GM23338 (cell line): ENCODE results near the gene HERPUD2. TPM values are rescaled to one million over a fixed set of nuclear protein-coding genes. Genes with fewer than 3 reads are reported as not detected.

Source experiments
- ATAC-seq: fragments of 200-7000 bp; cut with Tn5 transposase; 3 replicates; pipeline ENCODE4 v1.9.1; 2020
- DNase-seq: peaks from one replicate; pipeline ENCODE4 v3.0.0-alpha.2; 2015; ENCODE audit warnings: low spot score
- H2AFZ ChIP-seq: fragments of 200-600 bp; sonication (generic); 2 replicates; pipeline ENCODE4 v1.8.0; 2016; ENCODE audit warnings: antibody characterized with exemption, mild to moderate bottlenecking, moderate library complexity
- H3F3A ChIP-seq: fragments of 200-600 bp; sonication (generic); replicated peaks from 2 replicates; pipeline ENCODE4 v1.8.0; 2017; ENCODE audit warnings: antibody characterized with exemption, mixed run types, low read depth
- H3K27ac ChIP-seq: fragments of 200-600 bp; sonication (generic); 2 replicates; pipeline ENCODE4 v1.6.1; 2016; ENCODE audit warnings: low read depth
- H3K27me3 ChIP-seq: fragments of 200-600 bp; sonication (generic); 2 replicates; pipeline ENCODE4 v1.8.0; 2016; ENCODE audit warnings: mild to moderate bottlenecking, mixed run types, moderate library complexity; ENCODE audit not compliant: insufficient read depth
- H3K36me3 ChIP-seq: fragments of 200-600 bp; sonication (generic); 2 replicates; pipeline ENCODE4 v1.8.0; 2016; ENCODE audit warnings: mild to moderate bottlenecking; ENCODE audit not compliant: insufficient read depth
- H3K4me1 ChIP-seq: fragments of 200-600 bp; sonication (generic); 2 replicates; pipeline ENCODE4 v1.8.0; 2016; ENCODE audit warnings: mild to moderate bottlenecking, moderate library complexity; ENCODE audit not compliant: insufficient read depth
- H3K4me2 ChIP-seq: fragments of 200-600 bp; sonication (generic); 2 replicates; pipeline ENCODE4 v1.7.1; 2017; ENCODE audit warnings: mixed run types
- H3K4me3 ChIP-seq: fragments of 200-600 bp; sonication (generic); 2 replicates; pipeline ENCODE4 v1.6.1; 2016; ENCODE audit warnings: mixed run types
- H3K79me2 ChIP-seq: fragments of 200-600 bp; sonication (generic); replicated peaks from 2 replicates; pipeline ENCODE4 v1.8.0; 2017; ENCODE audit warnings: mild to moderate bottlenecking; ENCODE audit not compliant: insufficient read depth
- H3K9me2 ChIP-seq: fragments of 200-600 bp; sonication (generic); 2 replicates; pipeline ENCODE4 v1.8.0; 2017; ENCODE audit not compliant: insufficient read depth
- H4K20me1 ChIP-seq: fragments of 200-600 bp; sonication (generic); replicated peaks from 2 replicates; pipeline ENCODE4 v1.8.0; 2017; ENCODE audit warnings: mild to moderate bottlenecking; ENCODE audit not compliant: insufficient read depth
- H3K27ac Mint-ChIP-seq: 2 replicates; pipeline ENCODE4 v1.8.0; 2020; ENCODE audit warnings: inconsistent platforms, mild to moderate bottlenecking, moderate library complexity, mixed read lengths
- H3K27me3 Mint-ChIP-seq: 3 replicates; pipeline ENCODE4 v1.8.0; 2022; ENCODE audit warnings: low read depth, mild to moderate bottlenecking, moderate library complexity, mixed read lengths, inconsistent platforms; ENCODE audit not compliant: insufficient read depth, poor library complexity
- H3K36me3 Mint-ChIP-seq: 3 replicates; pipeline ENCODE4 v1.8.0; 2021; ENCODE audit warnings: low read depth, mild to moderate bottlenecking, inconsistent platforms, moderate library complexity, mixed read lengths
- H3K4me1 Mint-ChIP-seq: 3 replicates; pipeline ENCODE4 v1.8.0; 2020; ENCODE audit warnings: mild to moderate bottlenecking, inconsistent platforms, mixed read lengths
- H3K4me3 Mint-ChIP-seq: 3 replicates; pipeline ENCODE4 v1.8.0; 2021; ENCODE audit warnings: moderate library complexity, mild to moderate bottlenecking, inconsistent platforms, mixed read lengths
- H3K9me3 Mint-ChIP-seq: 3 replicates; pipeline ENCODE4 v1.8.0; 2020; ENCODE audit warnings: moderate library complexity, mild to moderate bottlenecking, inconsistent platforms, mixed read lengths
- CREB1 ChIP-seq: fragments of 250-450 bp; sonication (Bioruptor Pico); IDR thresholded peaks from 2 replicates; pipeline ENCODE4 v1.5.0; 2020; ENCODE audit warnings: low read depth, mild to moderate bottlenecking, moderate library complexity
- CTCF ChIP-seq, 2 experiments: fragments of 200-600 bp in 1 of 2; sonication (generic) in 1 of 2; conservative IDR thresholded peaks; 2 replicates each; pipeline versions ENCODE4 v1.5.1 to v1.6.1; 2016 to 2017; ENCODE audit warnings: antibody characterized with exemption in 2 of 2, low read depth in 2 of 2, mild to moderate bottlenecking in 2 of 2, moderate library complexity in 1 of 2
- ETS1 ChIP-seq: IDR thresholded peaks from 2 replicates; pipeline ENCODE4 v1.6.1; 2016; ENCODE audit warnings: antibody characterized with exemption
- EZH2 ChIP-seq: fragments of 200-600 bp; sonication (generic); IDR thresholded peaks from one replicate; pipeline ENCODE4 v1.8.0; 2017; ENCODE audit warnings: antibody characterized with exemption, mild to moderate bottlenecking, low read depth; ENCODE audit not compliant: unreplicated experiment
- EZH2phosphoT487 ChIP-seq: fragments of 200-600 bp; sonication (generic); IDR thresholded peaks from one replicate; pipeline ENCODE4 v1.8.1; 2018; ENCODE audit warnings: antibody characterized with exemption; ENCODE audit not compliant: unreplicated experiment
- JUNB ChIP-seq: IDR thresholded peaks from one replicate; pipeline ENCODE4 v1.6.1; 2016; ENCODE audit warnings: antibody characterized with exemption; ENCODE audit not compliant: unreplicated experiment
- NANOG ChIP-seq: IDR thresholded peaks from 2 replicates; pipeline ENCODE4 v1.6.1; 2016; ENCODE audit warnings: antibody characterized with exemption, borderline replicate concordance
- POLR2AphosphoS5 ChIP-seq: IDR thresholded peaks from 2 replicates; pipeline ENCODE4 v1.6.1; 2016; ENCODE audit warnings: antibody characterized with exemption, low read depth
- REST ChIP-seq: IDR thresholded peaks from one replicate; pipeline ENCODE4 v1.6.1; 2018; ENCODE audit warnings: antibody characterized with exemption; ENCODE audit not compliant: unreplicated experiment
- STAT1 ChIP-seq: IDR thresholded peaks from one replicate; pipeline ENCODE4 v1.6.1; 2016; ENCODE audit warnings: antibody characterized with exemption; ENCODE audit not compliant: unreplicated experiment
- ZNF114 ChIP-seq: fragments of 250-450 bp; sonication (Bioruptor Pico); IDR thresholded peaks from 2 replicates; pipeline ENCODE4 v1.5.0; 2020; ENCODE audit warnings: mild to moderate bottlenecking, moderate library complexity
- ZNF331 ChIP-seq: fragments of 250-450 bp; sonication (Bioruptor Pico); IDR thresholded peaks from 2 replicates; pipeline ENCODE4 v1.5.0; 2020; ENCODE audit warnings: low read depth, mild to moderate bottlenecking, moderate library complexity
- ZNF462 ChIP-seq: fragments of 250-450 bp; sonication (Bioruptor Pico); IDR thresholded peaks from 2 replicates; pipeline ENCODE4 v1.5.0; 2020; ENCODE audit warnings: mild to moderate bottlenecking, moderate library complexity
- polyA plus RNA-seq: library from polyadenylated mRNA; unstranded; fragments of >200 nt; fragmentation: Nextera tagmentation; extraction: Ambion mirVana; gene quantifications from 2 replicates; pipeline ENCODE4 v1.2.1, GENCODE V29; 2016
- total RNA-seq: library from RNA; depleted of rRNA; stranded (reverse); fragments of >200 nt; shearing (Covaris generic); gene quantifications from 2 replicates; pipeline ENCODE4 v1.2.3, GENCODE V29; 2014

The HERPUD2 gene
- total and polyA plus RNA-seq, 2 experiments from 2014 or later: 8.0 to 12.0 TPM

GRCh38 chr7:35704261-35704660 lies 9.3 kb upstream of the HERPUD2 start:
- H3K36me3 Mint-ChIP-seq: no peaks in the 10 kb centered on the region
- Histone ChIP-seq H3K9me2 (no peaks in the 10 kb centered on the region), H3K4me1 (no peaks in the 10 kb centered on the region), H3K79me2 (no peaks in the 10 kb centered on the region), H3K27me3 (no peaks in the 10 kb centered on the region), H3K27ac (no peak overlapping the region), H3F3A (no peaks in the 10 kb centered on the region), H3K4me3 (no peak overlapping the region), H4K20me1 (no peaks in the 10 kb centered on the region), H3K36me3 (no peaks in the 10 kb centered on the region), H2AFZ (no peak overlapping the region), H3K4me2 (no peak overlapping the region)
- no peak for TF ChIP-seq STAT1
- no peak for TF ChIP-seq CREB1
- no peak for TF ChIP-seq EZH2phosphoT487
- no peak for TF ChIP-seq CTCF (conservative IDR thresholded peaks at IDR 0.05; ENCODE audit: low read depth in 2 of 2)
- no peak for TF ChIP-seq ZNF331 (CRISPR knock-in tag)
- TF ChIP-seq NANOG: no peak
- no peak for TF ChIP-seq JUNB
- TF ChIP-seq REST: no peak
- TF ChIP-seq ZNF114: no peak
- TF ChIP-seq ETS1: no peak
- TF ChIP-seq EZH2: no peak
- no peak for TF ChIP-seq ZNF462 (CRISPR knock-in tag)
- no peak for TF ChIP-seq POLR2AphosphoS5
- no peak overlapping the region for H3K4me3 Mint-ChIP-seq
- no peaks in the 10 kb centered on the region for H3K27me3 Mint-ChIP-seq
- ATAC-seq (no peak), DNase-seq (no peak)
- H3K27ac Mint-ChIP-seq: no peak overlapping the region
- H3K9me3 Mint-ChIP-seq: no peaks in the 10 kb centered on the region
- H3K4me1 Mint-ChIP-seq: no peaks in the 10 kb centered on the region; the same call in 2 of the 3 replicates
